Naive thymus-derived CD4-positive, alpha-beta T cell (primary cell): Measurements from ENCODE around the gene HSPA9. TPM values are rescaled to one million over a fixed set of nuclear protein-coding genes. Genes with fewer than 3 reads are reported as not detected.
"Not testable (repeated sequence)": the region's sequence is repeated elsewhere in the genome, so short reads cannot be mapped to it uniquely, and the experiment has no call there.

ENCODE experiments used
- ATAC-seq: fragments of 150-1000 bp; cut with Tn5 transposase; 2 replicates; pipeline ENCODE4 v1.10.0; 2021; ENCODE audit warnings: mild to moderate bottlenecking, moderate library complexity
- CTCF ChIA-PET: fragments of 350-600 bp; sonication (Branson Sonifier 250); formaldehyde crosslinking; loops from one replicate; lab custom pipeline; 2021; ENCODE audit warnings: antibody characterized with exemption; lab: Charles Lee
- POLR2A ChIA-PET: fragments of 350-600 bp; sonication (Branson Sonifier 250); formaldehyde crosslinking; loops from one replicate; lab custom pipeline; 2021; ENCODE audit warnings: antibody characterized with exemption, inconsistent platforms; lab: Charles Lee
- DNase-seq, 9 donors: peaks; one replicate each; pipeline versions ENCODE4 v3.0.0 to v3.0.0-alpha.2; 2020 to 2022; ENCODE audit warnings: mixed read lengths in 1 of 9
- H3K27ac ChIP-seq: one replicate; pipeline ENCODE4 v1.7.0; 2013; ENCODE audit warnings: mild to moderate bottlenecking, low read depth, low read length, moderate library complexity
- H3K27me3 ChIP-seq, 2 donors: one replicate each; pipeline ENCODE4 v1.7.0; 2013; ENCODE audit warnings: low read length in 2 of 2, mild to moderate bottlenecking in 2 of 2, moderate library complexity in 2 of 2; ENCODE audit not compliant: control insufficient read depth in 2 of 2, insufficient read depth in 2 of 2
- H3K36me3 ChIP-seq, 3 experiments: 1 replicate in 2 of 3; 2 replicates in 1 of 3; pipeline ENCODE4 v1.7.0; 2013; ENCODE audit warnings: low read length in 3 of 3, mild to moderate bottlenecking in 3 of 3, moderate library complexity in 1 of 3; ENCODE audit not compliant: insufficient read depth in 3 of 3, control insufficient read depth in 2 of 3
- H3K4me1 ChIP-seq, 2 donors: one replicate each; pipeline ENCODE4 v1.7.0; 2013; ENCODE audit warnings: low read length in 2 of 2, mild to moderate bottlenecking in 2 of 2, moderate library complexity in 1 of 2; ENCODE audit not compliant: control insufficient read depth in 2 of 2, insufficient read depth in 2 of 2
- H3K4me3 ChIP-seq: 2 replicates; pipeline ENCODE4 v1.7.0; 2013; ENCODE audit warnings: mild to moderate bottlenecking, low read length
- H3K9me3 ChIP-seq, 3 experiments: 1 replicate in 2 of 3; 2 replicates in 1 of 3; pipeline ENCODE4 v1.7.0; 2013; ENCODE audit warnings: low read length in 3 of 3; ENCODE audit not compliant: control insufficient read depth in 2 of 3
- H3K27ac Mint-ChIP-seq, 9 donors: one replicate each; pipeline ENCODE4 v1.8.0; 2020 to 2022; ENCODE audit warnings: mixed read lengths in 9 of 9, mild to moderate bottlenecking in 8 of 9, moderate library complexity in 5 of 9, inconsistent platforms in 2 of 9
- H3K27me3 Mint-ChIP-seq, 5 donors: one replicate each; pipeline ENCODE4 v1.8.0; 2021 to 2022; ENCODE audit warnings: mixed read lengths in 5 of 5, mild to moderate bottlenecking in 1 of 5
- H3K36me3 Mint-ChIP-seq, 5 donors: one replicate each; pipeline ENCODE4 v1.8.0; 2020 to 2022; ENCODE audit warnings: mixed read lengths in 5 of 5, mild to moderate bottlenecking in 3 of 5, inconsistent platforms in 1 of 5
- H3K4me1 Mint-ChIP-seq, 7 donors: one replicate each; pipeline ENCODE4 v1.8.0; 2020 to 2022; ENCODE audit warnings: mixed read lengths in 7 of 7, mild to moderate bottlenecking in 3 of 7, inconsistent platforms in 1 of 7
- H3K4me3 Mint-ChIP-seq, 10 donors: one replicate each; pipeline ENCODE4 v1.8.0; 2020 to 2022; ENCODE audit warnings: mild to moderate bottlenecking in 10 of 10, mixed read lengths in 10 of 10, moderate library complexity in 6 of 10, inconsistent platforms in 2 of 10
- H3K9me3 Mint-ChIP-seq, 11 donors: one replicate each; pipeline ENCODE4 v1.8.0; 2020 to 2022; ENCODE audit warnings: mixed read lengths in 11 of 11, mild to moderate bottlenecking in 4 of 11, inconsistent platforms in 1 of 11, moderate library complexity in 1 of 11
- intact Hi-C, 2 donors: fragments of 100-400 bp; cut with micrococcal nuclease; formaldehyde crosslinking; loops; one replicate each; pipeline ENCODE4 v1.15.1; 2023
- polyA plus RNA-seq, 2 donors: library from polyadenylated mRNA; unstranded; fragments of 300-500 nt; fragmentation: Illumina TruSeq; gene quantifications; one replicate each; pipeline ENCODE4 v1.2.3, GENCODE V29; 2021
- total RNA-seq, 6 experiments: library from RNA in 5 of 6; stranded (reverse) in 5 of 6; gene quantifications; 1 replicate in 5 of 6; 2 replicates in 1 of 6; pipeline ENCODE4 v1.2.3 and lab custom pipeline; 2021 to 2026

Gene HSPA9
- total and polyA plus RNA-seq, 7 experiments from 2014 or later, result 143 to 274 (median 171) TPM

DNA sequence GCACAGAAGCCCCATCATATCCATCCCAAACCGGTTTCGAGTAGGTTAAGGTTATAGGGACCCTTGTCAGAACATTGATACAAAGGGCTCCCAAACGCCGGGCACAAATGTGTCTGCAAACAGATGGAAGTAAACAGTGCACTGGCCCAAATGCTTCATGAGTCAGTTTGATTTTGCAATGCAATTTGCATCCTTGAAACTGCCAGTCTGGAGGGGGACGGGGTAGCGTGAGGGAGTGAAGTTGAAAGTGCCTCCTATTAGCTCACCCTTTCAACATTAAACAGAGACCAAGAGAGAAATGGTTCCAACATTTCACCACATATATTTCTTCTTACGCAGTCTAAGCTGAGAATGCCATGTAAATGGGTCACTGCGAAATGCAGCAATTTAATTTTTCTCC, 67.7 kb downstream of the HSPA9 start:
- H3K27me3 ChIP-seq, DNase-seq, H3K4me3 ChIP-seq, H3K27me3 Mint-ChIP-seq, H3K4me1 Mint-ChIP-seq, H3K27ac ChIP-seq, H3K9me3 Mint-ChIP-seq, POLR2A ChIA-PET, H3K4me3 Mint-ChIP-seq, intact Hi-C loops, H3K9me3 ChIP-seq, H3K4me1 ChIP-seq: not testable (repeated sequence)
- peaks cover 5 to 53% (median 5%) of the 10 kb centered on the region in 3 experiments for H3K36me3 ChIP-seq
- CTCF ChIA-PET, result interaction anchor here (1.8 kb wide), 1 partner anchor 58 kb away, joined by 9 read pairs; no protein-coding TSS in a partner anchor
- peak; percentile 28 for ATAC-seq
- Mint-ChIP-seq H3K36me3 (peaks cover 5 to 34% (median 16%) of the 10 kb centered on the region in 5 donors), H3K27ac (peak overlapping the region in 1 of 9 donors; percentile 25)

DNA sequence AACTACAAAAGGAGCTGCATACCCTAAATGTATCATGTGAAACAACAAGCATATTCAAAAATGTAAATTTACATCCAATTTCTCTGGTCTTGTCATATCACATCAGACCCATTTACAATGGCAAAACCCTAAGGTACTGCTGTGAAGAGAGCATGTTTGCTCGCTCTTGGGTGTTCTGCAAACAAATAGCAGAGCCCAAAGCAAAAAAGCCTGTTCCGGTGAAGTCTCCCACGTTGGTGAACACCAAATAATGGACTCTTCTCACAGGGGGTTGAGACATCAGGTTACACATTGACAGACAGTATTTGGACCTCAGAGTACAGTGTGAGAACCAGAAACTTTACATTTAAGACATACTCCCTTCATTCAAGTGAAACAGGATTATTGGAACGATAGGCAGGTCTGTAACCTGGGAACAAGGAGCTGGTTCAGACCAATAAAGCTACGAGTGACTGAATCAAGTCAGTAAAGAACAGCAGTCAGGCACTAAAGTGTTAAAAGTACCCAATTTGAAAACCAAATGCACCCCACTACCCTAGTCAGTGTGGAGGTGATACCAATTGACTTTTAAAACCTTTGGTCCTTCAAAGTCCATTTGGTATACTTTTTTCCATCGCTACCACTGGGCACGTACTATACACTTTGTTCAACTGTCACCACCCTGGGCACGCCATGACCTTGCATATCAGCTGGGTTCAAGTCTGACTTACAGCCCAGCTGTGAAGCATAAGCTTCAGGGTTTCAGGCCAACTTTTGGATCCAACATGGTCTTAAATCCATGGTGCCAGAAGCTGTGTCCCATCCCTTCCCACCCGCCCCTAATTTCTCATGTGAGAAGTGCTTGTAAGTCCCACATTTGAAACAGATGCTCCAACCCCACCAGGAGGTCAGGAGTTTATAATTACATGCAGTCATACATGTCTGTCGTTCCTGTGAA, 68.6 kb downstream of the HSPA9 start:
- peaks cover 5 to 31% (median 15%) of the 10 kb centered on the region in 5 donors for H3K36me3 Mint-ChIP-seq
- H3K36me3 ChIP-seq, result peaks cover 5 to 47% (median 5%) of the 10 kb centered on the region in 3 experiments
- H3K4me3 Mint-ChIP-seq, result no peak overlapping the region
- H3K27me3 Mint-ChIP-seq, result no peaks in the 10 kb centered on the region
- ChIA-PET CTCF (interaction anchor here (0.6 to 1.8 kb wide), 2 partner anchors 57 to 407 kb away, joined by 5 to 9 read pairs; no protein-coding TSS in a partner anchor), POLR2A (no interaction called here)
- DNase-seq (no peak), ATAC-seq (no peak)
- no peaks in the 10 kb centered on the region for H3K27me3 ChIP-seq
- H3K9me3 ChIP-seq, result no peaks in the 10 kb centered on the region
- no peak overlapping the region for H3K4me3 ChIP-seq
- intact Hi-C loops, result no loop called here
- H3K27ac ChIP-seq, result no peak overlapping the region
- peak overlapping the region in 1 of 9 donors; percentile 38 for H3K27ac Mint-ChIP-seq
- no peaks in the 10 kb centered on the region for H3K4me1 ChIP-seq
- H3K9me3 Mint-ChIP-seq, result no peaks in the 10 kb centered on the region
- peaks cover 0 to 6% (median 4%) of the 10 kb centered on the region in 7 donors for H3K4me1 Mint-ChIP-seq

DNA sequence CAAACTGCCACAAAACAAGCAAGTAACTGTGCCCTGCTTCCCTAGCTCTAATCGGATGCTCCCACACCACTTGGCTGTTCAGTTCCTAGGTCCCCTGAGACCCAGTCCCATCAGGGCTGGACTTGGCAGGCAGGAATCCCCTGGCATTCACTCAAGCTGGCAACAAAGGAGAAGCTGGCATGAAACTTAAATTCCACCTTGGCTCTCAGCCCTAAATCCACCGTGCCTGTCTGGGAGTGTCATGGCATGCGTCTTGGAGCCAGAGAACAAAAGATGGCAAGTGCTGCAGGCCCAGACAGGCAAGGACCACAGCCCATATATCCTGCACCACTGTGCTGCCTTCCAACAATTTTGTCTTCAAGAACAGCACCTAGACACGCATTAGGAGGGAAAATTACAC, 70.4 kb downstream of the HSPA9 start:
- Mint-ChIP-seq H3K27me3 (no peaks in the 10 kb centered on the region), H3K27ac (peak overlapping the region in 2 of 9 donors; percentile 51 to 63), H3K4me3 (no peak overlapping the region), H3K9me3 (no peaks in the 10 kb centered on the region), H3K4me1 (peaks cover 0 to 5% (median 3%) of the 10 kb centered on the region in 7 donors), H3K36me3 (peaks cover 0 to 15% (median 8%) of the 10 kb centered on the region in 5 donors)
- ChIA-PET CTCF (interaction anchor here (1.1 to 7.3 kb wide), 5 partner anchors 31 to 56 kb away, joined by 3 to 91 read pairs (median 12); partner anchors contain the start of genes EGR1 and ETF1), POLR2A (no interaction called here)
- Histone ChIP-seq H3K4me3 (no peak overlapping the region), H3K36me3 (peaks cover 5 to 31% (median 5%) of the 10 kb centered on the region in 3 experiments), H3K27ac (no peak overlapping the region), H3K27me3 (no peaks in the 10 kb centered on the region), H3K9me3 (no peaks in the 10 kb centered on the region), H3K4me1 (no peaks in the 10 kb centered on the region)
- no peak for ATAC-seq
- intact Hi-C loops, result no loop called here
- DNase-seq, result no peak

Other genes with a start within 250 kb of the HSPA9 start
- gene CDC25C, start 243.6 kb downstream of the HSPA9 start, total RNA-seq, result 1 to 10 TPM in 1 of 5 experiments, not detected in 4; 9.8 TPM
- gene CDC25C, start 243.6 kb downstream of the HSPA9 start, polyA plus RNA-seq, result not detected
- 10 to 100 TPM; 25.0 to 71.8 (median 27.7) TPM for gene FAM53C, start 237.1 kb downstream of the HSPA9 start, total RNA-seq
- gene FAM53C, start 237.1 kb downstream of the HSPA9 start, polyA plus RNA-seq, result 10 to 100 TPM; 18.1 to 27.0 TPM
- gene KDM3B, start 222.7 kb downstream of the HSPA9 start, total RNA-seq, result 10 to 100 TPM; 67.7 to 90.2 (median 82.8) TPM
- gene KDM3B, start 222.7 kb downstream of the HSPA9 start, polyA plus RNA-seq, result 10 to 100 TPM; 12.8 to 15.1 TPM
- 1 to 10 TPM in 1 of 5 experiments, under 1 TPM in 1, not detected in 3; 0.94 to 1.2 TPM for gene REEP2, start 136.3 kb downstream of the HSPA9 start, total RNA-seq
- gene REEP2, start 136.3 kb downstream of the HSPA9 start, polyA plus RNA-seq, result not detected
- gene EGR1, start 109.9 kb downstream of the HSPA9 start, total RNA-seq, result 10 to 100 TPM in 3 of 5 experiments, under 1 TPM in 2; 0.57 to 68.6 (median 12.8) TPM
- under 1 TPM in 1 of 2 donors, not detected in 1; 0.14 TPM for gene EGR1, start 109.9 kb downstream of the HSPA9 start, polyA plus RNA-seq
- 100 to 1,000 TPM in 2 of 5 experiments, 10 to 100 TPM in 3; 40.6 to 137 (median 84.1) TPM for gene ETF1, start 32.2 kb downstream of the HSPA9 start, total RNA-seq
- 10 to 100 TPM; 19.0 to 21.8 TPM for gene ETF1, start 32.2 kb downstream of the HSPA9 start, polyA plus RNA-seq
- gene CTNNA1, start 178.0 kb upstream of the HSPA9 start, total RNA-seq, result 10 to 100 TPM in 2 of 5 experiments, 1 to 10 TPM in 3; 3.7 to 52.9 (median 7.1) TPM
- gene CTNNA1, start 178.0 kb upstream of the HSPA9 start, polyA plus RNA-seq, result under 1 TPM; 0.78 to 0.92 TPM